ENCODE results near the gene SMIM7.
"Not testable (repeated sequence)": the region's sequence is repeated elsewhere in the genome, so short reads cannot be mapped to it uniquely, and the experiment has no call there.

Gene SMIM7

GRCh38 chr19:16659832-16660708, at the start of gene SMIM7:
Gene SMIM7, minus strand, starts transcription at chr19:16660144. Its CDS starts 34 bp downstream, at chr19:16660110.
- DNase-seq = peak; percentile 94

GRCh38 chr19:16703677-16704076, 43.7 kb upstream of the SMIM7 start:
- no peak for DNase-seq

- no peak for DNase-seq
Observed at GRCh38 chr19:16702123-16702522, 42.2 kb upstream of the SMIM7 start.

- DNase-seq = no peak
Observed at GRCh38 chr19:16698914-16699313, 39.0 kb upstream of the SMIM7 start.

- DNase-seq = no peak
Observed at GRCh38 chr19:16688084-16688483, 28.1 kb upstream of the SMIM7 start.

- DNase-seq = no peak
Observed at GRCh38 chr19:16684216-16684615, 24.3 kb upstream of the SMIM7 start.

- no peak for DNase-seq
Observed at GRCh38 chr19:16682539-16682938, 22.6 kb upstream of the SMIM7 start.

GRCh38 chr19:16679811-16680210, 19.9 kb upstream of the SMIM7 start:
- DNase-seq = no peak

GRCh38 chr19:16678498-16678897, 18.6 kb upstream of the SMIM7 start:
- no peak for DNase-seq

- DNase-seq = no peak
Observed at GRCh38 chr19:16677055-16677454, 17.1 kb upstream of the SMIM7 start.

GRCh38 chr19:16676101-16676798, 16.3 kb upstream of the SMIM7 start:
- no peak for DNase-seq

- not testable (repeated sequence) for DNase-seq
Observed at GRCh38 chr19:16673839-16674238, 13.9 kb upstream of the SMIM7 start.

- no peak for DNase-seq
Observed at GRCh38 chr19:16673231-16673630, 13.3 kb upstream of the SMIM7 start.

- no peak for DNase-seq
Observed at GRCh38 chr19:16671652-16672274, 11.8 kb upstream of the SMIM7 start.

GRCh38 chr19:16670291-16670690, 10.3 kb upstream of the SMIM7 start:
- DNase-seq = no peak

- DNase-seq = not testable (repeated sequence)
Observed at GRCh38 chr19:16668702-16669101, 8.8 kb upstream of the SMIM7 start.

- DNase-seq = no peak
Observed at GRCh38 chr19:16668176-16668575, 8.2 kb upstream of the SMIM7 start.

GRCh38 chr19:16661480-16662034, 1.6 kb upstream of the SMIM7 start:
- DNase-seq = no peak

GRCh38 chr19:16660763-16661479, 977 bp upstream of the SMIM7 start, which contains the start of gene TMEM38A:
Gene TMEM38A, plus strand, starts transcription at chr19:16661139. Its CDS starts 79 bp downstream, at chr19:16661218.
- DNase-seq = no peak

GRCh38 chr19:16659464-16659831, 496 bp downstream of the SMIM7 start:
- no peak for DNase-seq

- DNase-seq = no peak
Observed at GRCh38 chr19:16657384-16657783, 2.6 kb downstream of the SMIM7 start.

- DNase-seq = no peak
Observed at GRCh38 chr19:16655727-16656126, 4.2 kb downstream of the SMIM7 start.

GRCh38 chr19:16654627-16655026, 5.3 kb downstream of the SMIM7 start:
- DNase-seq = no peak

All from NCI-H1436 treated with DMSO at 0.1 percent for 48 hours (cell line).